Uterus (tissue), 4 donors: ENCODE results near the gene SHB. TPM values are rescaled to one million over a fixed set of nuclear protein-coding genes. Genes with fewer than 3 reads are reported as not detected.

Experiments
- DNase-seq, 2 donors: peaks; one replicate each; pipeline ENCODE4 v3.0.0-alpha.2; 2019 to 2020
- H3K27ac ChIP-seq, 2 donors: fragments of 200-600 bp; sonication (generic); 1 replicate in 1 of 2; 2 replicates in 1 of 2; pipeline ENCODE4 v1.5.1; 2016 to 2018
- H3K27me3 ChIP-seq, 2 donors: fragments of 200-600 bp; sonication (generic); one replicate each; pipeline ENCODE4 v1.5.1; 2018 to 2019; ENCODE audit warnings: control low read depth in 1 of 2
- H3K36me3 ChIP-seq, 2 donors: fragments of 200-600 bp; sonication (generic); one replicate each; pipeline ENCODE4 v1.5.1; 2019; ENCODE audit warnings: control low read depth in 1 of 2
- H3K4me1 ChIP-seq, 2 donors: fragments of 200-600 bp; sonication (generic); one replicate each; pipeline ENCODE4 v1.5.1; 2018 to 2019; ENCODE audit warnings: control low read depth in 1 of 2
- H3K4me3 ChIP-seq, 2 donors: fragments of 200-600 bp; sonication (generic); 1 replicate in 1 of 2; 2 replicates in 1 of 2; pipeline ENCODE4 v1.5.1; 2018 to 2019; ENCODE audit warnings: mild to moderate bottlenecking in 1 of 2
- H3K9me3 ChIP-seq, 2 donors: fragments of 200-600 bp; sonication (generic); one replicate each; pipeline ENCODE4 v1.5.1; 2019; ENCODE audit warnings: control low read depth in 1 of 2
- CTCF ChIP-seq, 4 experiments: fragments of 200-600 bp in 2 of 4; fragments of 450-650 bp in 2 of 4; sonication (generic) in 2 of 4; IDR thresholded peaks; one replicate each; pipeline ENCODE4 v1.5.1; 2016 to 2019; ENCODE audit warnings: antibody characterized with exemption in 4 of 4, mild to moderate bottlenecking in 2 of 4, moderate library complexity in 1 of 4
- POLR2A ChIP-seq, 2 donors: fragments of 450-650 bp; IDR thresholded peaks; one replicate each; pipeline ENCODE4 v1.6.1; 2016; ENCODE audit warnings: antibody characterized with exemption in 2 of 2, mild to moderate bottlenecking in 1 of 2, moderate library complexity in 1 of 2
- intact Hi-C: fragments of 100-400 bp; cut with DNase I; formaldehyde crosslinking; loops from one replicate; pipeline ENCODE4 v1.15.1; 2023; ENCODE audit warnings: low total_unique reads
- total RNA-seq, 4 donors: library from RNA; depleted of rRNA in 3 of 4; stranded (reverse); fragments of >200 nt in 3 of 4; gene quantifications; one replicate each; pipeline versions ENCODE4 v1.1.0 to v1.2.4, GENCODE V29; 2014 to 2023
- donor health status: DM: yes; HTN: yes; CAD: no.

Gene SHB
- total RNA-seq, 4 donors from 2014 or later: 3.5 to 19.6 (median 7.3) TPM

- Histone ChIP-seq H3K9me3 (no peaks in the 10 kb centered on the region), H3K27ac (no peak overlapping the region), H3K36me3 (no peaks in the 10 kb centered on the region), H3K27me3 (no peaks in the 10 kb centered on the region), H3K4me1 (no peaks in the 10 kb centered on the region), H3K4me3 (no peak overlapping the region)
- intact Hi-C loops: no loop called here
- TF ChIP-seq POLR2A (IDR thresholded peaks at IDR 0.05): no peak
- no peak for TF ChIP-seq CTCF (IDR thresholded peaks at IDR 0.05)
- no peak for DNase-seq
Observed at GRCh38 chr9:37925006-37925405, 144.0 kb downstream of the SHB start.

GRCh38 chr9:37924538-37924937 lies 144.5 kb downstream of the SHB start:
- Histone ChIP-seq H3K9me3 (no peaks in the 10 kb centered on the region), H3K27ac (no peak overlapping the region), H3K27me3 (no peaks in the 10 kb centered on the region), H3K4me3 (no peak overlapping the region), H3K4me1 (no peaks in the 10 kb centered on the region), H3K36me3 (no peaks in the 10 kb centered on the region)
- no peak for DNase-seq
- intact Hi-C loops: no loop called here
- TF ChIP-seq CTCF (IDR thresholded peaks at IDR 0.05) (no peak), POLR2A (IDR thresholded peaks at IDR 0.05) (no peak)

GRCh38 chr9:37923796-37924427 lies 145.1 kb downstream of the SHB start:
- no peak overlapping the region for H3K27ac ChIP-seq
- no peak for DNase-seq

GRCh38 chr9:37923118-37923795 lies 145.8 kb downstream of the SHB start:
- intact Hi-C loops: no loop called here
- DNase-seq: no peak
- no peak overlapping the region for H3K4me3 ChIP-seq
- no peaks in the 10 kb centered on the region for H3K9me3 ChIP-seq
- H3K27me3 ChIP-seq: no peaks in the 10 kb centered on the region
- H3K36me3 ChIP-seq: no peaks in the 10 kb centered on the region
- TF ChIP-seq POLR2A (IDR thresholded peaks at IDR 0.05): no peak
- TF ChIP-seq CTCF (IDR thresholded peaks at IDR 0.05): no peak
- H3K27ac ChIP-seq: no peak overlapping the region
- no peaks in the 10 kb centered on the region for H3K4me1 ChIP-seq

More at GRCh38 chr9:37923796-37924427, 145.1 kb downstream of the SHB start:
- Histone ChIP-seq H3K36me3 (no peaks in the 10 kb centered on the region), H3K27me3 (no peaks in the 10 kb centered on the region), H3K4me3 (no peak overlapping the region), H3K9me3 (no peaks in the 10 kb centered on the region), H3K4me1 (no peaks in the 10 kb centered on the region)
- TF ChIP-seq POLR2A (IDR thresholded peaks at IDR 0.05): no peak
- no peak for TF ChIP-seq CTCF (IDR thresholded peaks at IDR 0.05)
- intact Hi-C loops: no loop called here

- intact Hi-C loops: no loop called here
- no peak for TF ChIP-seq CTCF (IDR thresholded peaks at IDR 0.05)
- TF ChIP-seq POLR2A (IDR thresholded peaks at IDR 0.05): no peak
- DNase-seq: no peak
Observed at GRCh38 chr9:37922363-37923117, 146.5 kb downstream of the SHB start.

More at GRCh38 chr9:37922363-37923117, 146.5 kb downstream of the SHB start:
- Histone ChIP-seq H3K36me3 (no peaks in the 10 kb centered on the region), H3K27me3 (no peaks in the 10 kb centered on the region), H3K27ac (no peak overlapping the region), H3K9me3 (no peaks in the 10 kb centered on the region), H3K4me3 (no peak overlapping the region), H3K4me1 (no peaks in the 10 kb centered on the region)
